ENCODE measurements around the gene CFH.
A peak's percentile ranks its signal among the peaks of the same experiment; 100 is the strongest.

CFH gene

DNA sequence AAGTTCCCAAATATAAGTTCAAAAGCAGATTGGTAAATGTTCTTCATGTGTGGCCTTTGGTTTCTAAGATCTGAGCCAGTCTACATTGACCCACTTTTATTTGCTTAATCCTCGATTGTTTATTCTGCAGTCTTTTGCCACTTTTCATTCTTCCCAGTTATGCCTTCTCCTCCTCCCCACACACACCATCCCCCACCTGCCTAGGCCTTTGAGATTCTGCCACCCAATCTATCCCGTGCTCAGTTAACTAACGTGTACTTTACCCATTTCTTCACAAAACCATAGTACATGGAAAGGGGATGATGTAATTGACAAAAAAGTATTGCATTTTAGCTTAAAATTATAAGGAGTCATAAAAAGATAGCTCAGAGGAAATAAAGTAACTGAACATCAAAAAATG, 3.7 kb downstream of the CFH start:
- DNase-seq: no peak
- peak overlapping the region; percentile 40 to 43 for H3K4me3 ChIP-seq

DNA sequence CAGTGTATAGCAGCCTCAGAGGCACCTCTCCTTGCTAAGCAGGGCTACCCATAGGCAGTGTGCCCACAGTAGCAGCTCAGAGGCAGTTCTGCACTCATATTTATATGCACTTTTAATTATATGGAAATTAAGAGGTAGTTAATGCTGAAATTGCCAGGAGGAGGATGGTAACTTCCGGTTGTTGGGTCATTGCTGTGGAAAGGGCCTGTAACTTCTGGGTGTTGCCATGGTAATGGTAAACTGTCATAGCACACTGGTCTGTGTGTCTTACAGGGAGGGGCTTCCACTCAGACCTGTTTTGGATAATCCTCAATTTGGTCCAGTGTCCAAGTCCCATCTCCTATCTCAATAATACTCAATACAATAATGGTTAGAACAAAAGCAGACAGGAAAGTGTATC, 7.6 kb downstream of the CFH start:
- H3K27me3 ChIP-seq: no peaks in the 10 kb centered on the region
- H3K36me3 ChIP-seq: no peaks in the 10 kb centered on the region
- no peak for TF ChIP-seq CTCF (IDR thresholded peaks at IDR 0.05)
- H3K9me3 ChIP-seq: no peaks in the 10 kb centered on the region
- intact Hi-C loops (cut with DNase I; ENCODE audit: low total_unique reads): no loop called here
- peak overlapping the region in 1 of 2 donors; percentile 16 for H3K27ac ChIP-seq
- no peak for DNase-seq
- peaks cover 0 to 6% (median 1%) of the 10 kb centered on the region in 4 donors for H3K4me1 ChIP-seq
- no peak overlapping the region for H3K4me3 ChIP-seq

More for the DNA sequence above, 3.7 kb downstream of the CFH start:
- peaks cover 0 to 2% (median 0%) of the 10 kb centered on the region in 4 donors for H3K4me1 ChIP-seq
- no peaks in the 10 kb centered on the region for H3K9me3 ChIP-seq
- no peaks in the 10 kb centered on the region for H3K36me3 ChIP-seq
- no peak for TF ChIP-seq CTCF (IDR thresholded peaks at IDR 0.05)
- H3K27me3 ChIP-seq: no peaks in the 10 kb centered on the region
- intact Hi-C loops (cut with DNase I; ENCODE audit: low total_unique reads): no loop called here
- H3K27ac ChIP-seq: peak overlapping the region in 1 of 2 donors; percentile 4

DNA sequence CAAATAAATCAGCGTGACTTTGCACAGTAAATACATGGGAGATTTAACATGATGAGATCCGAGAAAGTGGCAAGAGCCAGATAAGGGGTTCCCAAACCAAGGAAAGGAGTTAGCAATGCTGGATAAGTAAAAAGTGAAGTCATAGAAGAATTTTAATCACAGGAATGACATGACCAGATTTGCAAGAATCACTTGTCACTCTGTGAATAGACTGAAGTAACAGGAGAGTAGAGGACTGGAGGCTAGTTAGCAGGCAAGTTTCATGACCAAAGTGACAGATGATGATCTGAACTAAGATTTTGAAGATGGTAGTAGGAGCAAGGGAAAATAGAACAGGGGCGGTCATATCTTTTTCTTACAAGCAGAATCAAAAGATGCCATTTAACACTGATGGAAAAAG, 8.4 kb downstream of the CFH start:
- Histone ChIP-seq H3K27ac (peak overlapping the region in 1 of 2 donors; percentile 6), H3K4me3 (no peak overlapping the region), H3K36me3 (no peaks in the 10 kb centered on the region), H3K9me3 (no peaks in the 10 kb centered on the region), H3K4me1 (peaks cover 0 to 6% (median 1%) of the 10 kb centered on the region in 4 donors), H3K27me3 (no peaks in the 10 kb centered on the region)
- no peak for DNase-seq
- no peak for TF ChIP-seq CTCF (IDR thresholded peaks at IDR 0.05)
- intact Hi-C loops (cut with DNase I; ENCODE audit: low total_unique reads): no loop called here

GRCh38 chr1:196660852-196661251, 9.0 kb downstream of the CFH start:
- DNase-seq: no peak
- no peaks in the 10 kb centered on the region for H3K9me3 ChIP-seq
- H3K36me3 ChIP-seq: no peaks in the 10 kb centered on the region
- intact Hi-C loops (cut with DNase I; ENCODE audit: low total_unique reads): no loop called here
- no peak overlapping the region for H3K27ac ChIP-seq
- TF ChIP-seq CTCF (IDR thresholded peaks at IDR 0.05): peak; percentile 34 to 71
- no peaks in the 10 kb centered on the region for H3K27me3 ChIP-seq
- peak overlapping the region; percentile 20 to 32 for H3K4me3 ChIP-seq
- peaks cover 0 to 6% (median 1%) of the 10 kb centered on the region in 4 donors for H3K4me1 ChIP-seq

GRCh38 chr1:196661345-196661744, 9.5 kb downstream of the CFH start:
- peaks cover 0 to 6% (median 1%) of the 10 kb centered on the region in 4 donors for H3K4me1 ChIP-seq
- no peaks in the 10 kb centered on the region for H3K27me3 ChIP-seq
- intact Hi-C loops (cut with DNase I; ENCODE audit: low total_unique reads): no loop called here
- H3K27ac ChIP-seq: no peak overlapping the region
- no peaks in the 10 kb centered on the region for H3K36me3 ChIP-seq
- H3K4me3 ChIP-seq: peak overlapping the region in 1 of 2 donors; percentile 20
- TF ChIP-seq CTCF (IDR thresholded peaks at IDR 0.05): no peak
- H3K9me3 ChIP-seq: no peaks in the 10 kb centered on the region
- DNase-seq: no peak

DNA sequence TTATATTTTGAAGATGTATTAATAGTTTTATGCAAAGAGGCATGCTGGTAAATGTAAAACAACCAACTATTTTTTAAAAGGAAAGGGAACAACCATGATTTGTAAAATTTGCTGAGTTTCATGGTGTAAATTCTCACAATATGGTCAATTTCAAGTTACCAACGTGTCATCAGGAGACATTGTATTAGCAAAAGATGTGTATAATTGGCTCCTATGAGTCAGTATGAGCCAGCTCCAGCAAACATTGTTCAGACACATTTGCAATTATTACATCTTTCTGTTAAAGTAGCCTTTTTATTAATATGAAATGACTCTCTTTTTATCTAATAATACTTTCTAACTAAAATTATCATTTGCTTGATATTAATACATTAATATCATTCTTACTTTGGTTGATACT, 15.3 kb downstream of the CFH start:
- no peak for TF ChIP-seq CTCF (IDR thresholded peaks at IDR 0.05)
- Histone ChIP-seq H3K27ac (no peak overlapping the region), H3K27me3 (no peaks in the 10 kb centered on the region), H3K9me3 (peaks cover 0 to 7% (median 0%) of the 10 kb centered on the region in 3 donors), H3K36me3 (no peaks in the 10 kb centered on the region), H3K4me3 (no peak overlapping the region), H3K4me1 (no peaks in the 10 kb centered on the region)
- intact Hi-C loops (cut with DNase I; ENCODE audit: low total_unique reads): no loop called here
- DNase-seq: no peak
